ENCODE results near the gene ANO4. TPM values are rescaled to one million over a fixed set of nuclear protein-coding genes. Genes with fewer than 3 reads are reported as not detected.

ANO4 gene
- total RNA-seq (2014; rRNA removed; shearing (Covaris generic)): 0.24 TPM in 1 of 2 replicates, not detected in the other

DNA sequence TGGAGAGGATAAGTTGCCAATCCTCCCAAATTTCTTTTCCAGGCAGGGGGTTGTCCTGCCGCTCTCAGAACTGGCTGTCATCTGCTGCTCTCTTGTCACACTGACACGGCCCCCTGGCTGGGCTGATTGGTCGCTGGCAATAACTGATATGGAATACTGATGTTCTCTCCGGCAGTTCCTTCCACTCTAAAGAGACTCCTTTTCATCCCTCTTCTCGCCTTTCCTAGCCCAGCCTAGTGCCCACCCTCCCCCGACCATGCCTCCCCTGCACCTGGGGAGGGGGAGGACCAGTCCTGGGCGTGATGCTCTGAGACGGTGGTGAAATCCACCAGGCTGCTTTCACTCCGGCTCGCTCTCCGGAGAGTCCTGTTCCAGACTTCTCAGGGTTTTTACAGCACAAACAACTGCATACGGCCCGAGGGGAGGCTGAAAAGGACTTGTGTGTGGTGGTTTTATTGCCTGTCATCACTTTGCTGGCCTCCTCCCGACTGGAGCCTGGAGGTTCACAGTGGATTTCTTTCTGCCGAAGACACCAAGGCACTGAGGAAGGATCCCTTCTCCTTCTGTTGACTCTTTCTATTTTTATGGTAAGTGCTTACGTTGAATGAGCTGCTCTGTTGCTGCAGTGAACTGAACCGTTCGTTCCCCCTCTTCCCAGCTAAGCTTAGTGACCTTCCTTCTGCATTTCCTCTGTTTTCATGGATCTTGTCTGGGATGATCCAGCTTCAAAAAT is at the start of gene ANO4:
Gene ANO4, plus strand, starts transcription at position 336 of the 733 bp plus-strand sequence. CDS start 107,010 bp downstream, outside the sequence.
- Histone ChIP-seq H3K4me1 (replicated peaks) (peaks cover 13% of the 10 kb centered on the region), H3K27ac (no peak within 1 kb of the TSS), H3K4me3 (no peak within 1 kb of the TSS), H3K36me3 (no peaks in the 10 kb centered on the region), H3K27me3 (replicated peaks) (peaks cover 2% of the 10 kb centered on the region), H3K9me3 (replicated peaks) (no peaks in the 10 kb centered on the region)
- DNase-seq (ENCODE audit: low read depth in 1 of 2, low spot score in 2 of 2): no peak

DNA sequence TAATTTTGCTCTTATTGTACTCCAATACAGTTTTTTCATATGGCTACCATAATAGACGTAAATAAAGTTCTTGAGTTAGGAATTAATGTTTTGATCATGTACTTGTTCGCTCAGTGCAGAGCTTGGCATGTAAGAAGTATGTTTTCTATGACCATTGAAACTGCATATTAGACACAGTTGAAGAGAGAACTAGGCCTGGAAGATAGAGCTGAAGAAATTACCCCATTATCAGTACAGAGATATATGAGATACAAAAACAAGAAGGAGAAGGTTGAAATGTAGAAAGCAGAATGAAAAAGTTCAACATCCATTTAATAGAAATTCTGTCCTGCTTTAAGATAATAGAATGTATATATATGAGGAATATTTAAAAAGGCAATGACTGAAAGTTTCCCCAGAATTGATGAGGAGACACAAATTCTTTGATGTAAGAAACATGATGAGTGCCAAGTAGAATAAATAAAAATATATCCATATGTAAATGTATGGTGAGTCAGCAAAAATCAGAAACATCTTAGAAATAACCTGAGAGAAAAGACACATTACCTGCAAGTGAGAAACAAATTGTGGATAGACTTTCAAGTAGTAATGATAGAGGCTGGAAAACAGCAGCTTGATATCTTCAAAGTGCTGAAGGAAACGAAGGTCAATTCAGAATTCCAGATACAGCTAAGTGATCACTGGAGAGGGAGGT is 49.1 kb upstream of the ANO4 start:
- no peaks in the 10 kb centered on the region for H3K27me3 ChIP-seq (replicated peaks)

DNA sequence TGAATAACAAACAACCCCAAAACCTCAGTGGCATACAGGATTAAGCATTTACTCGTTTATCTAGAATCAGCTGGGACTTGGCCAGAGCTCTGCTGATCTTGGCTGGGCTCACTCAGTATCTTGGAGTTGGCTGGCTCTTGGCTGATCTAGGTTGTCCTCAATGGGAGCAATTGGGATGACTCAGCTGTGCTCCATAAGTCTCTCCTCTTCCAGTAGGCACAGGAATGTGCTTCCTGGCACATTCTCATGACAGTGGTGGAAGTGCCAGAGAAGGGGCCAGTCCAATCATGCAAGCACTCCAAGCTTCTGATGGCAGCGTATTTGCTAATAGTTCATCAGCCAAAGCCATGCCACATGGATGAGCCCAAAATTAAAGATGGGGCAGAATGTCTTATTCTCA is 41.7 kb upstream of the ANO4 start:
- DNase-seq (ENCODE audit: low read depth in 1 of 2, low spot score in 2 of 2): no peak
- H3K9me3 ChIP-seq (replicated peaks): no peaks in the 10 kb centered on the region
- no peak overlapping the region for H3K27ac ChIP-seq
- H3K27me3 ChIP-seq (replicated peaks): no peaks in the 10 kb centered on the region
- no peaks in the 10 kb centered on the region for H3K4me1 ChIP-seq (replicated peaks)
- no peaks in the 10 kb centered on the region for H3K36me3 ChIP-seq
- no peak overlapping the region for H3K4me3 ChIP-seq

More for the DNA sequence above, 49.1 kb upstream of the ANO4 start:
- H3K4me1 ChIP-seq (replicated peaks): no peaks in the 10 kb centered on the region
- no peaks in the 10 kb centered on the region for H3K36me3 ChIP-seq
- H3K27ac ChIP-seq: no peak overlapping the region
- DNase-seq (ENCODE audit: low read depth in 1 of 2, low spot score in 2 of 2): no peak
- H3K4me3 ChIP-seq: no peak overlapping the region
- no peaks in the 10 kb centered on the region for H3K9me3 ChIP-seq (replicated peaks)

DNA sequence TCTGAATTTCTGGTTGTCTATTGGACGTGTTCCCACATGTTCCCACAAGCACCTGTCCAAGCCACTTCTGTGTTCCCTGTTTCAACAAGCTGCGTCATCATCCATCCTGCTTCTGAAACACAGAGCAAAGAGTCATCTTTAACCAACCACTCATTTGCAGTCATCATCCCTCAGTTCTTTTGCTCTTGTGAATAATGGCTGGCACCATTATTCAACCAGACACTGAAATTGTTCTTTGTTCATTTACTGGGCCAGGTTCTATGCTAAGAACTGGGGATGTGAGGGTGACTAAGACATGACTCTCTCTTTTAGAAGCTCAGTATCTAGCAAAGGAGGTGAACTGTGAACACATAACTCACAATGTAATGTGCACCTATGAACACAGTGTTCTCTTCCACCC is 40.7 kb upstream of the ANO4 start:
- Histone ChIP-seq H3K27me3 (replicated peaks) (no peaks in the 10 kb centered on the region), H3K36me3 (no peaks in the 10 kb centered on the region), H3K27ac (no peak overlapping the region), H3K9me3 (replicated peaks) (no peaks in the 10 kb centered on the region), H3K4me1 (replicated peaks) (no peaks in the 10 kb centered on the region), H3K4me3 (no peak overlapping the region)
- DNase-seq (ENCODE audit: low read depth in 1 of 2, low spot score in 2 of 2): no peak

DNA sequence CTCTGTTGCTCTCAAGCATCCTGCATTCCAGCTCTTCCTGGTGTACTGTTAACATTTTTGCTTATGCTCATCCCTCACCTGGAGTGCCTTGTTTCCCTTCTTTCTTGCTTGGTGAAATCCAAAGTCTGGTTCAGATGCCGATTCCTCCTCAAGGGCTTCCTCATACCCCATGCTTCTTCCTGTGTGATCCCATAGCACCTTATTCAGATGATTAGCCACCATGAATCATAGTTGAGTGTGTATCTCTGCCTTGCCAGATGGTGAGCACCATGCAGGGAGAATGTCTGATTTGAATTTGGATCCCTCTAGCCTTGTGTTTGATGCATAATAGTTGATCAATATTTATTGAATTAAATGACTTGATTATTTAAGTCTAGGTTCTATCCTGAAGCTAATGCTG is 39.4 kb upstream of the ANO4 start:
- Histone ChIP-seq H3K27me3 (replicated peaks) (no peaks in the 10 kb centered on the region), H3K4me1 (replicated peaks) (no peaks in the 10 kb centered on the region), H3K27ac (no peak overlapping the region), H3K9me3 (replicated peaks) (no peaks in the 10 kb centered on the region), H3K4me3 (no peak overlapping the region), H3K36me3 (no peaks in the 10 kb centered on the region)
- DNase-seq (ENCODE audit: low read depth in 1 of 2, low spot score in 2 of 2): no peak

DNA sequence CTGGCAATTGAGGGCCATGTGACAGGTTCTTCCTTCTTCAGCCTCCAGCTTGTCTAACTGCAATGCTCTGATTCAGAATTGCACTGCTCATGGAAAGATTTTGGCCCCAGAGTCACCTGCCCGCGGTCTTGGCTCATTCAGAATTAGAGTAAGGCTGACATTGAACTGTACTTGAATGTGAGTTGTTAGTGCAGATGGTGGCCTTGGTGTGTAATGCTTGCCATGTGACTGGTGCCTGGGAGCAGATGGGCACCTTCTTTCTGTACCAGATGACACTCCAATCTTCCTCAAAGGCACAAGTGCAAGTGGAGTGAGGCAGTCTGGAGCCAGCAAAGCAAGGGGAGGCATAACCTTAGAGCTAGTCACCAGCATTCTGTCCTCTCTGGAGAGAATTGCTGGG is 36.5 kb upstream of the ANO4 start:
- H3K9me3 ChIP-seq (replicated peaks): no peaks in the 10 kb centered on the region
- no peak for DNase-seq (ENCODE audit: low read depth in 1 of 2, low spot score in 2 of 2)
- no peak overlapping the region for H3K27ac ChIP-seq
- no peaks in the 10 kb centered on the region for H3K36me3 ChIP-seq
- no peaks in the 10 kb centered on the region for H3K27me3 ChIP-seq (replicated peaks)
- H3K4me3 ChIP-seq: no peak overlapping the region
- no peaks in the 10 kb centered on the region for H3K4me1 ChIP-seq (replicated peaks)

DNA sequence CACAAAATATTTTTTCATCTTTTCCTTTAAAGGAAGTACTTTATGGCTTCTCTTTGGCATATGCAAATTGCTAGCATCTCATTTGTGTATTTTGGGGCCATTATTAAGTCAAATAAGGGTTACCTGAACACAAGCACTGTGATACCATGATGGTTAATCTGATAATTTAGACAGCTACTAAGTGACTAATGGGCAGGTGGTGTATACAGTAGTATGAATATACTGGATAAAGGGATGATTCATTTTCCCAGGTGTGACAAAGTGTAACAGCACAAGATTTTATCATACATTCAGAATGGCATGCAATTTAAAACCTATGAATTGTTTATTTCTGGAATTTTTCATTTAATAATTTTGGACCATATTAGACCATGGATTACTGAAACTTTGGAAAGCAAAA is 27.2 kb upstream of the ANO4 start:
- H3K27me3 ChIP-seq (replicated peaks): no peaks in the 10 kb centered on the region
- no peaks in the 10 kb centered on the region for H3K36me3 ChIP-seq
- no peaks in the 10 kb centered on the region for H3K4me1 ChIP-seq (replicated peaks)
- no peak overlapping the region for H3K27ac ChIP-seq
- no peak overlapping the region for H3K4me3 ChIP-seq
- DNase-seq (ENCODE audit: low read depth in 1 of 2, low spot score in 2 of 2): no peak
- no peaks in the 10 kb centered on the region for H3K9me3 ChIP-seq (replicated peaks)

DNA sequence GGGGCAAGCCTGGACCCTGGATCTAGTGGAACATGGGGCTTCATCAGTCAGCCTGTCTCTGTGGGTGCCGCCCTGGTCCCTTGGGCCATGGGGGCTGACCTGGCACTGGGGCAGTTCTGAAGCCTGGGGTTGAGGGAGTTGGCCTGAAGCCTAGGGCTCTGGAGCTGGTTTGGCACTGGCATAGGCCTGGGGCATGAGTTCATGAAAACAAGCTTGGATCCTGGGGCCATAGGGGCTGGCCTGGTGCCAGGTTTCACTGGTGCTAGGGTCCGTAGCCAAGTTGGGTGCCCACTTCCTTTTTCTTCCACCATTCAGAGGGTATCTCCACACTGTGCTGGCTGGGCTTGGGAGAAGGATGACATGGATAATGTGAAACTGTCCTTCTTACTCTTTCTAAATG is 26.6 kb upstream of the ANO4 start:
- no peaks in the 10 kb centered on the region for H3K27me3 ChIP-seq (replicated peaks)
- no peak for DNase-seq (ENCODE audit: low read depth in 1 of 2, low spot score in 2 of 2)
- no peaks in the 10 kb centered on the region for H3K9me3 ChIP-seq (replicated peaks)
- H3K27ac ChIP-seq: no peak overlapping the region
- H3K4me3 ChIP-seq: no peak overlapping the region
- H3K4me1 ChIP-seq (replicated peaks): no peaks in the 10 kb centered on the region
- no peaks in the 10 kb centered on the region for H3K36me3 ChIP-seq

DNA sequence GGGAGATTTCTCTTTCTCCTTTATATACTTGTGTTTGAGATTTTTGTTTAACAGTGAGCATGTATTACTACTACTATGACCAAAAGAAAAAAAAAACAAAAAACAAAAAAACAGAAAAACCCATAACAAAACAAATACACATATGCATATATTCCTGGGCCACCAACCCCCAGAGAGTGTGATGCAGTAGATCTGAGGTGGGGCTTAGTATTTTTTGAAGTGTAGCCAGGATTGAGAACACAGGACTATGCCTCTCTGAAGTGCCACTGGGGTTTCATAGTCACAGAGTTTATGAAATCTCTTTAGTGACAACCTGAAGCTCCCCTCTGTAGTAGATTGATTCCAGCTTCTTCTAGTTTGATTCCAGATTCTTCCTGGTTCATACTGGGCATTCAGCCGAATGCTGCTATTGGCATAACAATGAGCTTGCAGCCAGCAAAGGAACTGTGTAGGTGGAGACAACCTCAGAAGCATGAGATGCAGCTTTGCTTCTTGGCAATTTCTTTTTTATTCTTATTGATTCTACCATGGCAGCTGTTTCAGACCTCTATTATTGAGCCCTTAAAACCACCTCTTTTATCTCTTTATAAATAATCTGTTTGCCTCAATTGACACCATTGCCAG is 15.5 kb upstream of the ANO4 start:
- no peaks in the 10 kb centered on the region for H3K4me1 ChIP-seq (replicated peaks)
- DNase-seq (ENCODE audit: low read depth in 1 of 2, low spot score in 2 of 2): no peak
- H3K27ac ChIP-seq: no peak overlapping the region
- H3K4me3 ChIP-seq: no peak overlapping the region
- H3K9me3 ChIP-seq (replicated peaks): no peaks in the 10 kb centered on the region
- H3K27me3 ChIP-seq (replicated peaks): no peaks in the 10 kb centered on the region; the same call in 1 of the 2 replicates
- H3K36me3 ChIP-seq: no peaks in the 10 kb centered on the region

DNA sequence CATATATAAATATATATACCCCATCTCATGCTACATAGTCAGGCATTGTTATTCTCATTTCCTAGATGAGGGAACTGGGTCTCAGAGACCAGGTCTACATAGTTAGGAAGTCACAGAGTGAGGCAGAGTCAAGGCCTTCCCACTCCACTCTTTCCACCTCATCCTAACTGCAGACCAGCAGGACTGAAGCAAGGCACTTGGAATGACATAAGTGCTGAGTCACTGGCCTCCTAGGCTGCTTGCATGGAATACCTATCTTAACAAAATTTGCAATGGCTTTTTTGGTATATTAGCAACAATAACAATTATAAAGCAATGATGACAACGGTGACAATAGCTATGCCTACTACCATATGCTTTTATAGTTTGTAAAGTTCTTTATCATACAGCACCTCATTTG is 5.4 kb upstream of the ANO4 start:
- DNase-seq (ENCODE audit: low read depth in 1 of 2, low spot score in 2 of 2): no peak
- Histone ChIP-seq H3K9me3 (replicated peaks) (no peaks in the 10 kb centered on the region), H3K4me3 (no peak overlapping the region), H3K36me3 (no peaks in the 10 kb centered on the region), H3K4me1 (replicated peaks) (no peaks in the 10 kb centered on the region), H3K27me3 (replicated peaks) (no peaks in the 10 kb centered on the region; the same call in 1 of the 2 replicates), H3K27ac (no peak overlapping the region)

DNA sequence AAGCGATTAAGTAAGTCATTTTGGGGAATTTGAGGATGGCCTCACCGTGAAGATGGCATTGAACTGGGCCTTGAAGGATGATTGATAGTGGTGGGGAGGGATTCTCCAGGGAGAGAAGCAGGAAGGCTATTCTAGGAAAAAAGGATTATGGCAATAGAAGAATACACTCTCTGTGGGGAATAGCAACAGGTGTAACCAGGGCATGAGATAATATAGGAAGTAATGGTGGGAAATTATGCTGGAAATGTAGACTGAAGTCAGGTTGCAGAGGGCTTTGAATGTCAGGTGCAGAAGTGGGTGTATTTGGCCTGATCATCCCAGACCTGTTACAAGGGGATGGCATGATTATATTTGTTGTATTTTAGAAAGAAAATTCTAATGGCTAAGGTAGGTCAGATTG is 4.6 kb upstream of the ANO4 start:
- Histone ChIP-seq H3K9me3 (replicated peaks) (no peaks in the 10 kb centered on the region), H3K27ac (no peak overlapping the region), H3K4me1 (replicated peaks) (no peaks in the 10 kb centered on the region), H3K27me3 (replicated peaks) (no peaks in the 10 kb centered on the region; the same call in none of the 2 replicates), H3K4me3 (no peak overlapping the region), H3K36me3 (no peaks in the 10 kb centered on the region)
- no peak for DNase-seq (ENCODE audit: low read depth in 1 of 2, low spot score in 2 of 2)

DNA sequence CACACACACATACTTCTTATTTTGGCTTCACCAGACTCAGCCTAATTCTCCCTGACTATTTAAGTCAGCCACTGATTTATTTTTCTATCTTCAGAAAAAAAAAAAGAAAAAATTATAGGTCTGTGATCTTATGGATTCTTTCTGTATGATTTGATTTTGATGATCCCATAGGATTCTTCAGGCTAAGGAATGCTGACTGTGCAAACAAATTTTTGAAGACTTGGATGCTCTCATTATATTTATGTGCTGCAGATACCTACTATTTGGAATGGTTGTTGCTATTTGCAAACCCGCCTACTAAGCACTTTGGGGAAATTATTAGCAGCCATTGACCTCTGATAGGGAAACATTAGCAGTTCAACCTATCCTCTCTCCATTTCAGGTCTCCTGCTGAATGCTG is 4.0 kb upstream of the ANO4 start:
- DNase-seq (ENCODE audit: low read depth in 1 of 2, low spot score in 2 of 2): no peak
- no peak overlapping the region for H3K4me3 ChIP-seq
- no peaks in the 10 kb centered on the region for H3K36me3 ChIP-seq

DNA sequence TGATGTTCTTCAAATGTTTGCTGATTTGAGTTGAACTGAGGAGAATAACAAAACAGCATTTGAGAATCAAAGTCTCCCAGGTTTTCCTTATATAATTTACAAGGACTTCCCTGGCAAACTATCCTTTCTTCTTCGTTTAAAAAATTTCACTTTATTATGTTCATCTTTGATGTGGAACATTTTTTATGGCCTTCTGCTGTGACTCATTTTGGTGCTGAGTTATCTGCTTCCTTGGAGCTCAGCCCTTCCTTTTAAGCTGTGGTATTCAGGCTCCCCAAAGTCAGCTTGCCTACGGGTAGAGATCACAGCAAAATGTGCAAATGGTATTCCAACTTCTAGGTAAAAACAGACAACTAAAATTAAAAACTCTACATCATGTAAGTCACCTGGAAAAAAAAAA is 1.4 kb upstream of the ANO4 start:
- no peaks in the 10 kb centered on the region for H3K9me3 ChIP-seq (replicated peaks)
- H3K36me3 ChIP-seq: no peaks in the 10 kb centered on the region
- no peak for DNase-seq (ENCODE audit: low read depth in 1 of 2, low spot score in 2 of 2)
- no peak overlapping the region for H3K4me3 ChIP-seq
- no peaks in the 10 kb centered on the region for H3K4me1 ChIP-seq (replicated peaks)
- peaks cover 2% of the 10 kb centered on the region for H3K27me3 ChIP-seq (replicated peaks)
- H3K27ac ChIP-seq: no peak overlapping the region

More for the DNA sequence above, 4.0 kb upstream of the ANO4 start:
- no peaks in the 10 kb centered on the region; the same call in none of the 2 replicates for H3K27me3 ChIP-seq (replicated peaks)
- H3K4me1 ChIP-seq (replicated peaks): no peaks in the 10 kb centered on the region
- no peaks in the 10 kb centered on the region for H3K9me3 ChIP-seq (replicated peaks)
- no peak overlapping the region for H3K27ac ChIP-seq

DNA sequence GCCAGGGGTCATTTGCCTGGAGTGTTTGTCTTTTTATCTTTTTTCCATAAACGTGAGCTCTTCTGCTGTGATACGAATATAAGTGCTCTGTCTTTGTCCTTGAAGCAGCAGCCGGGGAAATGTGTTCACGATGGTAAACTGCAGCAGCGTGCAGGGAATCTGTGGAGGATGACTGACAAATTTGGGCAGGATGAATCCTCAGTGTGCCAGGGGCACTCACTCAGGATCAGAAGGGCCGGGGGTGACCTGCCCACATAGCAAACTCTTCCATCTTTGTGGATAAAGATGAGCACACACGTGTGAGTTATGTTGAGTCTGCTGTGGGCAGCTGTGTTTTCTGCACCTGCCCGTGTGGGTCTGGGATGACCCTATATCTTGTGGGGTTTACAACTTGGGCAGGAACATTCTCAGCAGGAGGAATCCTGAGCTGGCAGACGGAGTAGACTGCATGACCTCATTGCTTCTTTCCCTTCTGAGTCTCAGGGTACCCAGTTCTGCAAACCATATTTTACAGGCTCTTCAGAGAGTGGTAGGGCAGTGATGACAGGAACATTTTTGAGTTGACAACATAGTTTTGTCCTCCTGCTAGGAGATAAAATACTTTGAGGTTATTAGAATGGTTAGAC is 711 bp downstream of the ANO4 start:
- Histone ChIP-seq H3K36me3 (no peaks in the 10 kb centered on the region), H3K27ac (no peak overlapping the region), H3K4me3 (no peak overlapping the region), H3K9me3 (replicated peaks) (no peaks in the 10 kb centered on the region), H3K4me1 (replicated peaks) (peaks cover 20% of the 10 kb centered on the region), H3K27me3 (replicated peaks) (peaks cover 2% of the 10 kb centered on the region)
- DNase-seq (ENCODE audit: low read depth in 1 of 2, low spot score in 2 of 2): no peak
